Measurements from ENCODE around the gene SYTL3. TPM values are rescaled to one million over a fixed set of nuclear protein-coding genes. Genes with fewer than 3 reads are reported as not detected.
"Not testable (repeated sequence)": the region's sequence is repeated elsewhere in the genome, so short reads cannot be mapped to it uniquely, and the experiment has no call there.

Gene SYTL3
- total and polyA plus RNA-seq, 2 experiments from 2014 or later = 0.07 TPM; not detected in 1

DNA sequence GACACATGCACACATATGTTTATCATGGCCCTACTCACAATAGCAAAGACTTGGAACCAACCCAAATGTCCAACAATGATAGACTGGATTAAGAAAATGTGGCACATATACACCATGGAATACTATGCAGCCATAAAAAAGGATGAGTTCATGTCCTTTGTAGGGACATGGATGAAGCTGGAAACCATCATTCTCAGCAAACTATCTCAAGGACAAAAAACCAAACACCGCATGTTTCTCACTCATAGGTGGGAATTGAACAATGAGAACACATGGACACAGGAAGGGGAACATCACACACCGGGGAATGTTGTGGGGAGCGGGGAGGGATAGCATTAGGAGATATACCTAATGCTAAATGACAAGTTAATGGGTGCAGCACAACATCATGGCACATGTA is 27.2 kb downstream of the SYTL3 start:
- H3K27me3 ChIP-seq (ENCODE audit: insufficient read depth); H3K4me3 Mint-ChIP-seq; DNase-seq (ENCODE audit: low spot score); H3K4me2 ChIP-seq; H3K36me3 Mint-ChIP-seq (ENCODE audit: low read depth); H4K20me1 ChIP-seq (replicated peaks; ENCODE audit: insufficient read depth); H3K4me1 Mint-ChIP-seq; H3F3A ChIP-seq (replicated peaks; ENCODE audit: low read depth); H3K27ac ChIP-seq (ENCODE audit: low read depth); H3K9me2 ChIP-seq (ENCODE audit: insufficient read depth); H3K27me3 Mint-ChIP-seq (ENCODE audit: insufficient read depth, low read depth, poor library complexity); H3K27ac Mint-ChIP-seq; H3K9me3 Mint-ChIP-seq; H3K36me3 ChIP-seq (ENCODE audit: insufficient read depth); H3K4me3 ChIP-seq; H2AFZ ChIP-seq; ATAC-seq; H3K79me2 ChIP-seq (replicated peaks; ENCODE audit: insufficient read depth); H3K4me1 ChIP-seq (ENCODE audit: insufficient read depth): not testable (repeated sequence)

DNA sequence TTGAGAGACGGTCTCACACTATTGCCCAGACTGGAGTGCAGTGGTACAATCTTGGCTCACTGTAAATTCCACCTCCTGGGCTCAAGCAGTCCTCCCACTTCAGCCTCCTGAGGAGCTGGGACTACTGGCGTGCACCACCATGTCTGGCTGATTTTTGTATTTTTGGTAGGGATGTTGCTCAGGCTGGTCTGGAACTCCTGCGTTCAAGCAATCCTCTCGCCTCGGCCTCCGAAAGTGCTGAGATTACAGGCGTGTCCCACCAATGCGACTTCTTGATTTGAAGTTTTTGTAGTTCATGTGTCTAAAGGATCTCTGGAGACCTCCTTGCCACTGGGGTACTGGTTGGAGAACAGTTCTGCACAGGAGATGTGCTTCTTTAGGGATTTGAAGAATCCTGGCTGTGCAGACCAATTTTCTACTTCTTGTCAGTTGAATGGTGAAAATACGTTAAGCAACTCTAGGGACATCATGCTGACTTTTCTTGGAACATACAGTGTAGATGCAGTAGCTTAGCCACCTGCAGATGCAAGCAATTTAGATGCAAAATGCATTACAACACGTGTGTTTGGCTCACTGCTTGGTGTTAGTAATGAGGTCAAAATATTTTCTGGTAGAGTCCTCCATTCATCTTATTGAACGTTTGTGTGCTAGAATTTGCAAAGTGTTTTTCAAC is 28.2 kb downstream of the SYTL3 start:
- H3K9me3 Mint-ChIP-seq = peaks cover 3% of the 10 kb centered on the region; the same call in 1 of the 3 replicates
- peaks cover 9% of the 10 kb centered on the region for H3K4me1 Mint-ChIP-seq
- no peak overlapping the region for H3K27ac ChIP-seq (ENCODE audit: low read depth)
- H3K4me3 Mint-ChIP-seq = no peak overlapping the region
- H3K27me3 Mint-ChIP-seq (ENCODE audit: insufficient read depth, low read depth, poor library complexity) = peaks cover 1% of the 10 kb centered on the region
- H3F3A ChIP-seq (replicated peaks; ENCODE audit: low read depth) = no peaks in the 10 kb centered on the region
- no peak for TF ChIP-seq ZNF331 (CRISPR knock-in tag; IDR thresholded peaks at IDR 0.05; ENCODE audit: low read depth)
- no peak overlapping the region for H3K4me2 ChIP-seq
- no peaks in the 10 kb centered on the region for H3K27me3 ChIP-seq (ENCODE audit: insufficient read depth)
- DNase-seq (ENCODE audit: low spot score) (no peak), ATAC-seq (no peak)
- H3K36me3 ChIP-seq (ENCODE audit: insufficient read depth) = no peaks in the 10 kb centered on the region
- H3K79me2 ChIP-seq (replicated peaks; ENCODE audit: insufficient read depth) = no peaks in the 10 kb centered on the region
- H2AFZ ChIP-seq = no peak overlapping the region
- H3K4me1 ChIP-seq (ENCODE audit: insufficient read depth) = no peaks in the 10 kb centered on the region
- no peak overlapping the region for H3K4me3 ChIP-seq
- H3K36me3 Mint-ChIP-seq (ENCODE audit: low read depth) = no peaks in the 10 kb centered on the region
- H4K20me1 ChIP-seq (replicated peaks; ENCODE audit: insufficient read depth) = no peaks in the 10 kb centered on the region
- no peaks in the 10 kb centered on the region for H3K9me2 ChIP-seq (ENCODE audit: insufficient read depth)
- no peak overlapping the region for H3K27ac Mint-ChIP-seq

DNA sequence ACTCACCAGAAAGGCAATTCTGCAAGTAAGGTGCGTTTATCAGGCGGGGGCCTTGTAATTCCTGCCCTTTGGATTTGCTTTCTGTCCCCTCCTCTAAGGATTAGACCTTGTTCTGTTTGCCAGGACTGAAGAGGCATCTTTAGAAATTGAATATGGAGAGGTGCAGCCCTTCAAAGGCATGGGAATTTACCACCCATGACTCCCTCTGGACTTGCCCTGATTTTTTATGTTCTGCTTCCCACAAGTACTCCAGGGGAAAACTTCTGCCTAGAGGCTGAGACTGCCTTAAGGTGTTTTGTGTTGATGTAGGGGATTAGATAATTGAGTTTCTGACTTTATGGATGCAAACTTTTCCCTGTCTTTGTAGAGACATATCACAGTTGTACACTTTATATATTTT is 30.2 kb downstream of the SYTL3 start:
- Histone ChIP-seq H3K4me1 (ENCODE audit: insufficient read depth) (no peaks in the 10 kb centered on the region), H3K27ac (ENCODE audit: low read depth) (no peak overlapping the region), H3K36me3 (ENCODE audit: insufficient read depth) (no peaks in the 10 kb centered on the region), H3K4me2 (no peak overlapping the region), H3K4me3 (no peak overlapping the region), H3F3A (replicated peaks; ENCODE audit: low read depth) (no peaks in the 10 kb centered on the region), H3K27me3 (ENCODE audit: insufficient read depth) (no peaks in the 10 kb centered on the region), H3K79me2 (replicated peaks; ENCODE audit: insufficient read depth) (no peaks in the 10 kb centered on the region), H3K9me2 (ENCODE audit: insufficient read depth) (no peaks in the 10 kb centered on the region), H4K20me1 (replicated peaks; ENCODE audit: insufficient read depth) (no peaks in the 10 kb centered on the region), H2AFZ (no peak overlapping the region)
- peaks cover 3% of the 10 kb centered on the region; the same call in 1 of the 3 replicates for H3K9me3 Mint-ChIP-seq
- peaks cover 13% of the 10 kb centered on the region for H3K4me1 Mint-ChIP-seq
- no peak for DNase-seq (ENCODE audit: low spot score)
- no peak overlapping the region for H3K4me3 Mint-ChIP-seq
- no peaks in the 10 kb centered on the region for H3K36me3 Mint-ChIP-seq (ENCODE audit: low read depth)
- peaks cover 1% of the 10 kb centered on the region for H3K27me3 Mint-ChIP-seq (ENCODE audit: insufficient read depth, low read depth, poor library complexity)
- H3K27ac Mint-ChIP-seq = no peak overlapping the region
- ATAC-seq = no peak
- TF ChIP-seq, protein P1, sequence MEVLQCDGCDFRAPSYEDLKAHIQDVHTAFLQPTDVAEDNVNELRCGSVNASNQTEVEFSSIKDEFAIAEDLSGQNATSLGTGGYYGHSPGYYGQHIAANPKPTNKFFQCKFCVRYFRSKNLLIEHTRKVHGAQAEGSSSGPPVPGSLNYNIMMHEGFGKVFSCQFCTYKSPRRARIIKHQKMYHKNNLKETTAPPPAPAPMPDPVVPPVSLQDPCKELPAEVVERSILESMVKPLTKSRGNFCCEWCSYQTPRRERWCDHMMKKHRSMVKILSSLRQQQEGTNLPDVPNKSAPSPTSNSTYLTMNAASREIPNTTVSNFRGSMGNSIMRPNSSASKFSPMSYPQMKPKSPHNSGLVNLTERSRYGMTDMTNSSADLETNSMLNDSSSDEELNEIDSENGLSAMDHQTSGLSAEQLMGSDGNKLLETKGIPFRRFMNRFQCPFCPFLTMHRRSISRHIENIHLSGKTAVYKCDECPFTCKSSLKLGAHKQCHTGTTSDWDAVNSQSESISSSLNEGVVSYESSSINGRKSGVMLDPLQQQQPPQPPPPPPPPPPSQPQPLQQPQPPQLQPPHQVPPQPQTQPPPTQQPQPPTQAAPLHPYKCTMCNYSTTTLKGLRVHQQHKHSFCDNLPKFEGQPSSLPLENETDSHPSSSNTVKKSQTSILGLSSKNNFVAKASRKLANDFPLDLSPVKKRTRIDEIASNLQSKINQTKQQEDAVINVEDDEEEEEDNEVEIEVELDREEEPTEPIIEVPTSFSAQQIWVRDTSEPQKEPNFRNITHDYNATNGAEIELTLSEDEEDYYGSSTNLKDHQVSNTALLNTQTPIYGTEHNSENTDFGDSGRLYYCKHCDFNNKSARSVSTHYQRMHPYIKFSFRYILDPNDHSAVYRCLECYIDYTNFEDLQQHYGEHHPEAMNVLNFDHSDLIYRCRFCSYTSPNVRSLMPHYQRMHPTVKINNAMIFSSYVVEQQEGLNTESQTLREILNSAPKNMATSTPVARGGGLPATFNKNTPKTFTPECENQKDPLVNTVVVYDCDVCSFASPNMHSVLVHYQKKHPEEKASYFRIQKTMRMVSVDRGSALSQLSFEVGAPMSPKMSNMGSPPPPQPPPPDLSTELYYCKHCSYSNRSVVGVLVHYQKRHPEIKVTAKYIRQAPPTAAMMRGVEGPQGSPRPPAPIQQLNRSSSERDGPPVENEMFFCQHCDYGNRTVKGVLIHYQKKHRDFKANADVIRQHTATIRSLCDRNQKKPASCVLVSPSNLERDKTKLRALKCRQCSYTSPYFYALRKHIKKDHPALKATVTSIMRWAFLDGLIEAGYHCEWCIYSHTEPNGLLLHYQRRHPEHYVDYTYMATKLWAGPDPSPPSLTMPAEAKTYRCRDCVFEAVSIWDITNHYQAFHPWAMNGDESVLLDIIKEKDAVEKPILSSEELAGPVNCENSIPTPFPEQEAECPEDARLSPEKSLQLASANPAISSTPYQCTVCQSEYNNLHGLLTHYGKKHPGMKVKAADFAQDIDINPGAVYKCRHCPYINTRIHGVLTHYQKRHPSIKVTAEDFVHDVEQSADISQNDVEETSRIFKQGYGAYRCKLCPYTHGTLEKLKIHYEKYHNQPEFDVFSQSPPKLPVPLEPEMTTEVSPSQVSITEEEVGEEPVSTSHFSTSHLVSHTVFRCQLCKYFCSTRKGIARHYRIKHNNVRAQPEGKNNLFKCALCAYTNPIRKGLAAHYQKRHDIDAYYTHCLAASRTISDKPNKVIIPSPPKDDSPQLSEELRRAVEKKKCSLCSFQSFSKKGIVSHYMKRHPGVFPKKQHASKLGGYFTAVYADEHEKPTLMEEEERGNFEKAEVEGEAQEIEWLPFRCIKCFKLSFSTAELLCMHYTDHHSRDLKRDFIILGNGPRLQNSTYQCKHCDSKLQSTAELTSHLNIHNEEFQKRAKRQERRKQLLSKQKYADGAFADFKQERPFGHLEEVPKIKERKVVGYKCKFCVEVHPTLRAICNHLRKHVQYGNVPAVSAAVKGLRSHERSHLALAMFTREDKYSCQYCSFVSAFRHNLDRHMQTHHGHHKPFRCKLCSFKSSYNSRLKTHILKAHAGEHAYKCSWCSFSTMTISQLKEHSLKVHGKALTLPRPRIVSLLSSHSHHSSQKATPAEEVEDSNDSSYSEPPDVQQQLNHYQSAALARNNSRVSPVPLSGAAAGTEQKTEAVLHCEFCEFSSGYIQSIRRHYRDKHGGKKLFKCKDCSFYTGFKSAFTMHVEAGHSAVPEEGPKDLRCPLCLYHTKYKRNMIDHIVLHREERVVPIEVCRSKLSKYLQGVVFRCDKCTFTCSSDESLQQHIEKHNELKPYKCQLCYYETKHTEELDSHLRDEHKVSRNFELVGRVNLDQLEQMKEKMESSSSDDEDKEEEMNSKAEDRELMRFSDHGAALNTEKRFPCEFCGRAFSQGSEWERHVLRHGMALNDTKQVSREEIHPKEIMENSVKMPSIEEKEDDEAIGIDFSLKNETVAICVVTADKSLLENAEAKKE (CRISPR knock-in tag; IDR thresholded peaks at IDR 0.05) = no peak
- TF ChIP-seq POLR2AphosphoS5 (IDR thresholded peaks at IDR 0.05; ENCODE audit: low read depth) = no peak
- no peak for TF ChIP-seq CREB1 (CRISPR knock-in tag; IDR thresholded peaks at IDR 0.05; ENCODE audit: low read depth)
- TF ChIP-seq, protein P2, sequence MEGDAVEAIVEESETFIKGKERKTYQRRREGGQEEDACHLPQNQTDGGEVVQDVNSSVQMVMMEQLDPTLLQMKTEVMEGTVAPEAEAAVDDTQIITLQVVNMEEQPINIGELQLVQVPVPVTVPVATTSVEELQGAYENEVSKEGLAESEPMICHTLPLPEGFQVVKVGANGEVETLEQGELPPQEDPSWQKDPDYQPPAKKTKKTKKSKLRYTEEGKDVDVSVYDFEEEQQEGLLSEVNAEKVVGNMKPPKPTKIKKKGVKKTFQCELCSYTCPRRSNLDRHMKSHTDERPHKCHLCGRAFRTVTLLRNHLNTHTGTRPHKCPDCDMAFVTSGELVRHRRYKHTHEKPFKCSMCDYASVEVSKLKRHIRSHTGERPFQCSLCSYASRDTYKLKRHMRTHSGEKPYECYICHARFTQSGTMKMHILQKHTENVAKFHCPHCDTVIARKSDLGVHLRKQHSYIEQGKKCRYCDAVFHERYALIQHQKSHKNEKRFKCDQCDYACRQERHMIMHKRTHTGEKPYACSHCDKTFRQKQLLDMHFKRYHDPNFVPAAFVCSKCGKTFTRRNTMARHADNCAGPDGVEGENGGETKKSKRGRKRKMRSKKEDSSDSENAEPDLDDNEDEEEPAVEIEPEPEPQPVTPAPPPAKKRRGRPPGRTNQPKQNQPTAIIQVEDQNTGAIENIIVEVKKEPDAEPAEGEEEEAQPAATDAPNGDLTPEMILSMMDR (conservative IDR thresholded peaks at IDR 0.05; ENCODE audit: low read depth in 2 of 2) = no peak
